LoVo (cell line): ENCODE data around the gene PDCD10.

Source experiments
- DNase-seq: peaks from one replicate; pipeline ENCODE4 v3.0.0-alpha.2; 2016; ENCODE audit warnings: low spot score

PDCD10 gene

GRCh38 chr3:167734498-167735232 is at the start of gene PDCD10:
PDCD10 (minus strand) TSS chr3:167734892; CDS start chr3:167720157, 14,735 bp downstream.
- DNase-seq: peak; percentile 96

- DNase-seq: no peak
Observed at GRCh38 chr3:167783781-167784180, 49.1 kb upstream of the PDCD10 start.

GRCh38 chr3:167780214-167780883 is 45.7 kb upstream of the PDCD10 start:
- no peak for DNase-seq

- no peak for DNase-seq
Observed at GRCh38 chr3:167777356-167777755, 42.7 kb upstream of the PDCD10 start.

GRCh38 chr3:167776066-167776685 is 41.5 kb upstream of the PDCD10 start:
- no peak for DNase-seq

GRCh38 chr3:167773584-167773983 is 38.9 kb upstream of the PDCD10 start:
- no peak for DNase-seq

- DNase-seq: no peak
Observed at GRCh38 chr3:167772992-167773391, 38.3 kb upstream of the PDCD10 start.

- DNase-seq: no peak
Observed at GRCh38 chr3:167762296-167762695, 27.6 kb upstream of the PDCD10 start.

GRCh38 chr3:167761302-167761701 is 26.6 kb upstream of the PDCD10 start:
- no peak for DNase-seq

GRCh38 chr3:167754049-167754448 is 19.4 kb upstream of the PDCD10 start:
- DNase-seq: no peak

GRCh38 chr3:167750272-167750971 is 15.7 kb upstream of the PDCD10 start:
- DNase-seq: no peak

GRCh38 chr3:167749728-167750127 is 15.0 kb upstream of the PDCD10 start:
- no peak for DNase-seq

GRCh38 chr3:167749209-167749608 is 14.5 kb upstream of the PDCD10 start:
- DNase-seq: no peak

- DNase-seq: no peak
Observed at GRCh38 chr3:167743799-167744198, 9.1 kb upstream of the PDCD10 start.

GRCh38 chr3:167742338-167742737 is 7.6 kb upstream of the PDCD10 start:
- no peak for DNase-seq

- DNase-seq: peak; percentile 12
Observed at GRCh38 chr3:167740961-167741587, 6.4 kb upstream of the PDCD10 start.

GRCh38 chr3:167739190-167739810 is 4.6 kb upstream of the PDCD10 start:
- no peak for DNase-seq

GRCh38 chr3:167738037-167738436 is 3.3 kb upstream of the PDCD10 start:
- no peak for DNase-seq

GRCh38 chr3:167736997-167737396 is 2.3 kb upstream of the PDCD10 start:
- no peak for DNase-seq

GRCh38 chr3:167736264-167736787 is 1.6 kb upstream of the PDCD10 start:
- no peak for DNase-seq
